GM23338 (cell line): ENCODE measurements around the gene NHSL1. TPM values are rescaled to one million over a fixed set of nuclear protein-coding genes. Genes with fewer than 3 reads are reported as not detected.

ENCODE experiments used
- ATAC-seq: fragments of 200-7000 bp; cut with Tn5 transposase; 3 replicates; pipeline ENCODE4 v1.9.1; 2020
- DNase-seq: peaks from one replicate; pipeline ENCODE4 v3.0.0-alpha.2; 2015; ENCODE audit warnings: low spot score
- H2AFZ ChIP-seq: fragments of 200-600 bp; sonication (generic); 2 replicates; pipeline ENCODE4 v1.8.0; 2016; ENCODE audit warnings: antibody characterized with exemption, mild to moderate bottlenecking, moderate library complexity
- H3F3A ChIP-seq: fragments of 200-600 bp; sonication (generic); replicated peaks from 2 replicates; pipeline ENCODE4 v1.8.0; 2017; ENCODE audit warnings: antibody characterized with exemption, mixed run types, low read depth
- H3K27ac ChIP-seq: fragments of 200-600 bp; sonication (generic); 2 replicates; pipeline ENCODE4 v1.6.1; 2016; ENCODE audit warnings: low read depth
- H3K27me3 ChIP-seq: fragments of 200-600 bp; sonication (generic); 2 replicates; pipeline ENCODE4 v1.8.0; 2016; ENCODE audit warnings: mild to moderate bottlenecking, mixed run types, moderate library complexity; ENCODE audit not compliant: insufficient read depth
- H3K36me3 ChIP-seq: fragments of 200-600 bp; sonication (generic); 2 replicates; pipeline ENCODE4 v1.8.0; 2016; ENCODE audit warnings: mild to moderate bottlenecking; ENCODE audit not compliant: insufficient read depth
- H3K4me1 ChIP-seq: fragments of 200-600 bp; sonication (generic); 2 replicates; pipeline ENCODE4 v1.8.0; 2016; ENCODE audit warnings: mild to moderate bottlenecking, moderate library complexity; ENCODE audit not compliant: insufficient read depth
- H3K4me2 ChIP-seq: fragments of 200-600 bp; sonication (generic); 2 replicates; pipeline ENCODE4 v1.7.1; 2017; ENCODE audit warnings: mixed run types
- H3K4me3 ChIP-seq: fragments of 200-600 bp; sonication (generic); 2 replicates; pipeline ENCODE4 v1.6.1; 2016; ENCODE audit warnings: mixed run types
- H3K79me2 ChIP-seq: fragments of 200-600 bp; sonication (generic); replicated peaks from 2 replicates; pipeline ENCODE4 v1.8.0; 2017; ENCODE audit warnings: mild to moderate bottlenecking; ENCODE audit not compliant: insufficient read depth
- H3K9me2 ChIP-seq: fragments of 200-600 bp; sonication (generic); 2 replicates; pipeline ENCODE4 v1.8.0; 2017; ENCODE audit not compliant: insufficient read depth
- H4K20me1 ChIP-seq: fragments of 200-600 bp; sonication (generic); replicated peaks from 2 replicates; pipeline ENCODE4 v1.8.0; 2017; ENCODE audit warnings: mild to moderate bottlenecking; ENCODE audit not compliant: insufficient read depth
- H3K27ac Mint-ChIP-seq: 2 replicates; pipeline ENCODE4 v1.8.0; 2020; ENCODE audit warnings: inconsistent platforms, mild to moderate bottlenecking, moderate library complexity, mixed read lengths
- H3K27me3 Mint-ChIP-seq: 3 replicates; pipeline ENCODE4 v1.8.0; 2022; ENCODE audit warnings: low read depth, mild to moderate bottlenecking, moderate library complexity, mixed read lengths, inconsistent platforms; ENCODE audit not compliant: insufficient read depth, poor library complexity
- H3K36me3 Mint-ChIP-seq: 3 replicates; pipeline ENCODE4 v1.8.0; 2021; ENCODE audit warnings: low read depth, mild to moderate bottlenecking, inconsistent platforms, moderate library complexity, mixed read lengths
- H3K4me1 Mint-ChIP-seq: 3 replicates; pipeline ENCODE4 v1.8.0; 2020; ENCODE audit warnings: mild to moderate bottlenecking, inconsistent platforms, mixed read lengths
- H3K4me3 Mint-ChIP-seq: 3 replicates; pipeline ENCODE4 v1.8.0; 2021; ENCODE audit warnings: moderate library complexity, mild to moderate bottlenecking, inconsistent platforms, mixed read lengths
- H3K9me3 Mint-ChIP-seq: 3 replicates; pipeline ENCODE4 v1.8.0; 2020; ENCODE audit warnings: moderate library complexity, mild to moderate bottlenecking, inconsistent platforms, mixed read lengths
- CREB1 ChIP-seq: fragments of 250-450 bp; sonication (Bioruptor Pico); IDR thresholded peaks from 2 replicates; pipeline ENCODE4 v1.5.0; 2020; ENCODE audit warnings: low read depth, mild to moderate bottlenecking, moderate library complexity
- NANOG ChIP-seq: IDR thresholded peaks from 2 replicates; pipeline ENCODE4 v1.6.1; 2016; ENCODE audit warnings: antibody characterized with exemption, borderline replicate concordance
- POLR2AphosphoS5 ChIP-seq: IDR thresholded peaks from 2 replicates; pipeline ENCODE4 v1.6.1; 2016; ENCODE audit warnings: antibody characterized with exemption, low read depth
- STAT1 ChIP-seq: IDR thresholded peaks from one replicate; pipeline ENCODE4 v1.6.1; 2016; ENCODE audit warnings: antibody characterized with exemption; ENCODE audit not compliant: unreplicated experiment
- ZNF114 ChIP-seq: fragments of 250-450 bp; sonication (Bioruptor Pico); IDR thresholded peaks from 2 replicates; pipeline ENCODE4 v1.5.0; 2020; ENCODE audit warnings: mild to moderate bottlenecking, moderate library complexity
- ZNF331 ChIP-seq: fragments of 250-450 bp; sonication (Bioruptor Pico); IDR thresholded peaks from 2 replicates; pipeline ENCODE4 v1.5.0; 2020; ENCODE audit warnings: low read depth, mild to moderate bottlenecking, moderate library complexity
- polyA plus RNA-seq: library from polyadenylated mRNA; unstranded; fragments of >200 nt; fragmentation: Nextera tagmentation; extraction: Ambion mirVana; gene quantifications from 2 replicates; pipeline ENCODE4 v1.2.1, GENCODE V29; 2016
- total RNA-seq: library from RNA; depleted of rRNA; stranded (reverse); fragments of >200 nt; shearing (Covaris generic); gene quantifications from 2 replicates; pipeline ENCODE4 v1.2.3, GENCODE V29; 2014
- TF ChIP-seq, protein P1 (sequence below): IDR thresholded peaks from 2 replicates; pipeline ENCODE4 v1.6.1; 2016; ENCODE audit warnings: antibody characterized with exemption
- TF ChIP-seq, protein P2 (sequence below), 2 experiments: fragments of 200-600 bp in 1 of 2; sonication (generic) in 1 of 2; conservative IDR thresholded peaks; 2 replicates each; pipeline versions ENCODE4 v1.5.1 to v1.6.1; 2016 to 2017; ENCODE audit warnings: antibody characterized with exemption in 2 of 2, low read depth in 2 of 2, mild to moderate bottlenecking in 2 of 2, moderate library complexity in 1 of 2
- TF ChIP-seq, protein P3 (sequence below): IDR thresholded peaks from one replicate; pipeline ENCODE4 v1.6.1; 2018; ENCODE audit warnings: antibody characterized with exemption; ENCODE audit not compliant: unreplicated experiment
- TF ChIP-seq, protein P4 (sequence below): fragments of 250-450 bp; sonication (Bioruptor Pico); IDR thresholded peaks from 2 replicates; pipeline ENCODE4 v1.5.0; 2020; ENCODE audit warnings: mild to moderate bottlenecking, moderate library complexity

NHSL1 gene
- total and polyA plus RNA-seq, 2 experiments from 2014 or later: 11.2 to 24.5 TPM

DNA sequence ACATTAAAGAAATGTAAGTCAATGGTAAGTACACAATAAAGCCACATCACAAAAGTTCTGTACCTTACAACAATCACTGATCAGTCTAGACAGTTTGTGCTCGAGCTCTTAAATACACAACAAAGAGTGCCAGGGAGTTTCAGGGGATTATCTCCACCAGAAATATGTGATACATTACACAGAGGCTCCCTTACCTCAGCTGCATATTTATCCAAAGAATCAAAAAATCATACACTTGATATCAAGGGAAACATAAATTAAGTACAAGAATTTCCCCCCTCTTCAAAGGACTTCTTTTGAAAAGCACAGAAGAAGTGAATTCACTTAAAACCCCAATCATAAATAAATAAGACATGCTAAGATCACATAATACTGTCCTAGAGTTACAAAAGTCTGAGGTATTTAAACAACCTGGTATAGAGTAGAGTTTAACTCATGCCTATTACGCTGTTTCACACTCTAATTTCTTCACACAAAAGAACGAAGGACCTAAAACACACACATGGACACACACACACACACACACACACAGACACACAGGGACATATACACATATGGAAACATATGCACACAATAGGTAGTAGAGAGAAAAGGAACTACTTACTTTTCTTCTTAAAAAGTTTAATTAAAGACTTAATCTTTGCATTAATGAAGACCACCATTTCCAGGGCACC, 528 bp downstream of the NHSL1 start:
- peaks cover 54% of the 10 kb centered on the region for H3K4me1 ChIP-seq
- peaks cover 17% of the 10 kb centered on the region for H3K36me3 Mint-ChIP-seq
- H3K27me3 Mint-ChIP-seq: peaks cover 4% of the 10 kb centered on the region
- peaks cover 62% of the 10 kb centered on the region for H3K4me1 Mint-ChIP-seq
- peak overlapping the region; percentile 74; the same call in 1 of the 2 replicates for H3K27ac ChIP-seq
- ATAC-seq: no peak
- no peaks in the 10 kb centered on the region for H3K36me3 ChIP-seq
- peak overlapping the region; percentile 48 for H3K4me2 ChIP-seq
- no peaks in the 10 kb centered on the region for H4K20me1 ChIP-seq
- H3K79me2 ChIP-seq: peaks cover 28% of the 10 kb centered on the region
- H3K27me3 ChIP-seq: no peaks in the 10 kb centered on the region
- no peak for DNase-seq
- H3F3A ChIP-seq: no peaks in the 10 kb centered on the region
- peak overlapping the region; percentile 93 for H3K27ac Mint-ChIP-seq
- H3K9me3 Mint-ChIP-seq: no peaks in the 10 kb centered on the region
- H3K4me3 ChIP-seq: peak overlapping the region; percentile 32
- no peak overlapping the region for H2AFZ ChIP-seq
- TF ChIP-seq, protein P1, sequence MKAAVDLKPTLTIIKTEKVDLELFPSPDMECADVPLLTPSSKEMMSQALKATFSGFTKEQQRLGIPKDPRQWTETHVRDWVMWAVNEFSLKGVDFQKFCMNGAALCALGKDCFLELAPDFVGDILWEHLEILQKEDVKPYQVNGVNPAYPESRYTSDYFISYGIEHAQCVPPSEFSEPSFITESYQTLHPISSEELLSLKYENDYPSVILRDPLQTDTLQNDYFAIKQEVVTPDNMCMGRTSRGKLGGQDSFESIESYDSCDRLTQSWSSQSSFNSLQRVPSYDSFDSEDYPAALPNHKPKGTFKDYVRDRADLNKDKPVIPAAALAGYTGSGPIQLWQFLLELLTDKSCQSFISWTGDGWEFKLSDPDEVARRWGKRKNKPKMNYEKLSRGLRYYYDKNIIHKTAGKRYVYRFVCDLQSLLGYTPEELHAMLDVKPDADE: no peak
- no peak for TF ChIP-seq CREB1 (CRISPR knock-in tag)
- TF ChIP-seq, protein P2, sequence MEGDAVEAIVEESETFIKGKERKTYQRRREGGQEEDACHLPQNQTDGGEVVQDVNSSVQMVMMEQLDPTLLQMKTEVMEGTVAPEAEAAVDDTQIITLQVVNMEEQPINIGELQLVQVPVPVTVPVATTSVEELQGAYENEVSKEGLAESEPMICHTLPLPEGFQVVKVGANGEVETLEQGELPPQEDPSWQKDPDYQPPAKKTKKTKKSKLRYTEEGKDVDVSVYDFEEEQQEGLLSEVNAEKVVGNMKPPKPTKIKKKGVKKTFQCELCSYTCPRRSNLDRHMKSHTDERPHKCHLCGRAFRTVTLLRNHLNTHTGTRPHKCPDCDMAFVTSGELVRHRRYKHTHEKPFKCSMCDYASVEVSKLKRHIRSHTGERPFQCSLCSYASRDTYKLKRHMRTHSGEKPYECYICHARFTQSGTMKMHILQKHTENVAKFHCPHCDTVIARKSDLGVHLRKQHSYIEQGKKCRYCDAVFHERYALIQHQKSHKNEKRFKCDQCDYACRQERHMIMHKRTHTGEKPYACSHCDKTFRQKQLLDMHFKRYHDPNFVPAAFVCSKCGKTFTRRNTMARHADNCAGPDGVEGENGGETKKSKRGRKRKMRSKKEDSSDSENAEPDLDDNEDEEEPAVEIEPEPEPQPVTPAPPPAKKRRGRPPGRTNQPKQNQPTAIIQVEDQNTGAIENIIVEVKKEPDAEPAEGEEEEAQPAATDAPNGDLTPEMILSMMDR (conservative IDR thresholded peaks at IDR 0.05; ENCODE audit: low read depth in 2 of 2): no peak
- TF ChIP-seq, protein P3, sequence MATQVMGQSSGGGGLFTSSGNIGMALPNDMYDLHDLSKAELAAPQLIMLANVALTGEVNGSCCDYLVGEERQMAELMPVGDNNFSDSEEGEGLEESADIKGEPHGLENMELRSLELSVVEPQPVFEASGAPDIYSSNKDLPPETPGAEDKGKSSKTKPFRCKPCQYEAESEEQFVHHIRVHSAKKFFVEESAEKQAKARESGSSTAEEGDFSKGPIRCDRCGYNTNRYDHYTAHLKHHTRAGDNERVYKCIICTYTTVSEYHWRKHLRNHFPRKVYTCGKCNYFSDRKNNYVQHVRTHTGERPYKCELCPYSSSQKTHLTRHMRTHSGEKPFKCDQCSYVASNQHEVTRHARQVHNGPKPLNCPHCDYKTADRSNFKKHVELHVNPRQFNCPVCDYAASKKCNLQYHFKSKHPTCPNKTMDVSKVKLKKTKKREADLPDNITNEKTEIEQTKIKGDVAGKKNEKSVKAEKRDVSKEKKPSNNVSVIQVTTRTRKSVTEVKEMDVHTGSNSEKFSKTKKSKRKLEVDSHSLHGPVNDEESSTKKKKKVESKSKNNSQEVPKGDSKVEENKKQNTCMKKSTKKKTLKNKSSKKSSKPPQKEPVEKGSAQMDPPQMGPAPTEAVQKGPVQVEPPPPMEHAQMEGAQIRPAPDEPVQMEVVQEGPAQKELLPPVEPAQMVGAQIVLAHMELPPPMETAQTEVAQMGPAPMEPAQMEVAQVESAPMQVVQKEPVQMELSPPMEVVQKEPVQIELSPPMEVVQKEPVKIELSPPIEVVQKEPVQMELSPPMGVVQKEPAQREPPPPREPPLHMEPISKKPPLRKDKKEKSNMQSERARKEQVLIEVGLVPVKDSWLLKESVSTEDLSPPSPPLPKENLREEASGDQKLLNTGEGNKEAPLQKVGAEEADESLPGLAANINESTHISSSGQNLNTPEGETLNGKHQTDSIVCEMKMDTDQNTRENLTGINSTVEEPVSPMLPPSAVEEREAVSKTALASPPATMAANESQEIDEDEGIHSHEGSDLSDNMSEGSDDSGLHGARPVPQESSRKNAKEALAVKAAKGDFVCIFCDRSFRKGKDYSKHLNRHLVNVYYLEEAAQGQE: no peak
- TF ChIP-seq, protein P4, sequence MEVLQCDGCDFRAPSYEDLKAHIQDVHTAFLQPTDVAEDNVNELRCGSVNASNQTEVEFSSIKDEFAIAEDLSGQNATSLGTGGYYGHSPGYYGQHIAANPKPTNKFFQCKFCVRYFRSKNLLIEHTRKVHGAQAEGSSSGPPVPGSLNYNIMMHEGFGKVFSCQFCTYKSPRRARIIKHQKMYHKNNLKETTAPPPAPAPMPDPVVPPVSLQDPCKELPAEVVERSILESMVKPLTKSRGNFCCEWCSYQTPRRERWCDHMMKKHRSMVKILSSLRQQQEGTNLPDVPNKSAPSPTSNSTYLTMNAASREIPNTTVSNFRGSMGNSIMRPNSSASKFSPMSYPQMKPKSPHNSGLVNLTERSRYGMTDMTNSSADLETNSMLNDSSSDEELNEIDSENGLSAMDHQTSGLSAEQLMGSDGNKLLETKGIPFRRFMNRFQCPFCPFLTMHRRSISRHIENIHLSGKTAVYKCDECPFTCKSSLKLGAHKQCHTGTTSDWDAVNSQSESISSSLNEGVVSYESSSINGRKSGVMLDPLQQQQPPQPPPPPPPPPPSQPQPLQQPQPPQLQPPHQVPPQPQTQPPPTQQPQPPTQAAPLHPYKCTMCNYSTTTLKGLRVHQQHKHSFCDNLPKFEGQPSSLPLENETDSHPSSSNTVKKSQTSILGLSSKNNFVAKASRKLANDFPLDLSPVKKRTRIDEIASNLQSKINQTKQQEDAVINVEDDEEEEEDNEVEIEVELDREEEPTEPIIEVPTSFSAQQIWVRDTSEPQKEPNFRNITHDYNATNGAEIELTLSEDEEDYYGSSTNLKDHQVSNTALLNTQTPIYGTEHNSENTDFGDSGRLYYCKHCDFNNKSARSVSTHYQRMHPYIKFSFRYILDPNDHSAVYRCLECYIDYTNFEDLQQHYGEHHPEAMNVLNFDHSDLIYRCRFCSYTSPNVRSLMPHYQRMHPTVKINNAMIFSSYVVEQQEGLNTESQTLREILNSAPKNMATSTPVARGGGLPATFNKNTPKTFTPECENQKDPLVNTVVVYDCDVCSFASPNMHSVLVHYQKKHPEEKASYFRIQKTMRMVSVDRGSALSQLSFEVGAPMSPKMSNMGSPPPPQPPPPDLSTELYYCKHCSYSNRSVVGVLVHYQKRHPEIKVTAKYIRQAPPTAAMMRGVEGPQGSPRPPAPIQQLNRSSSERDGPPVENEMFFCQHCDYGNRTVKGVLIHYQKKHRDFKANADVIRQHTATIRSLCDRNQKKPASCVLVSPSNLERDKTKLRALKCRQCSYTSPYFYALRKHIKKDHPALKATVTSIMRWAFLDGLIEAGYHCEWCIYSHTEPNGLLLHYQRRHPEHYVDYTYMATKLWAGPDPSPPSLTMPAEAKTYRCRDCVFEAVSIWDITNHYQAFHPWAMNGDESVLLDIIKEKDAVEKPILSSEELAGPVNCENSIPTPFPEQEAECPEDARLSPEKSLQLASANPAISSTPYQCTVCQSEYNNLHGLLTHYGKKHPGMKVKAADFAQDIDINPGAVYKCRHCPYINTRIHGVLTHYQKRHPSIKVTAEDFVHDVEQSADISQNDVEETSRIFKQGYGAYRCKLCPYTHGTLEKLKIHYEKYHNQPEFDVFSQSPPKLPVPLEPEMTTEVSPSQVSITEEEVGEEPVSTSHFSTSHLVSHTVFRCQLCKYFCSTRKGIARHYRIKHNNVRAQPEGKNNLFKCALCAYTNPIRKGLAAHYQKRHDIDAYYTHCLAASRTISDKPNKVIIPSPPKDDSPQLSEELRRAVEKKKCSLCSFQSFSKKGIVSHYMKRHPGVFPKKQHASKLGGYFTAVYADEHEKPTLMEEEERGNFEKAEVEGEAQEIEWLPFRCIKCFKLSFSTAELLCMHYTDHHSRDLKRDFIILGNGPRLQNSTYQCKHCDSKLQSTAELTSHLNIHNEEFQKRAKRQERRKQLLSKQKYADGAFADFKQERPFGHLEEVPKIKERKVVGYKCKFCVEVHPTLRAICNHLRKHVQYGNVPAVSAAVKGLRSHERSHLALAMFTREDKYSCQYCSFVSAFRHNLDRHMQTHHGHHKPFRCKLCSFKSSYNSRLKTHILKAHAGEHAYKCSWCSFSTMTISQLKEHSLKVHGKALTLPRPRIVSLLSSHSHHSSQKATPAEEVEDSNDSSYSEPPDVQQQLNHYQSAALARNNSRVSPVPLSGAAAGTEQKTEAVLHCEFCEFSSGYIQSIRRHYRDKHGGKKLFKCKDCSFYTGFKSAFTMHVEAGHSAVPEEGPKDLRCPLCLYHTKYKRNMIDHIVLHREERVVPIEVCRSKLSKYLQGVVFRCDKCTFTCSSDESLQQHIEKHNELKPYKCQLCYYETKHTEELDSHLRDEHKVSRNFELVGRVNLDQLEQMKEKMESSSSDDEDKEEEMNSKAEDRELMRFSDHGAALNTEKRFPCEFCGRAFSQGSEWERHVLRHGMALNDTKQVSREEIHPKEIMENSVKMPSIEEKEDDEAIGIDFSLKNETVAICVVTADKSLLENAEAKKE (CRISPR knock-in tag): no peak
- TF ChIP-seq ZNF114 (CRISPR knock-in tag): no peak
- no peak for TF ChIP-seq POLR2AphosphoS5
- no peak for TF ChIP-seq ZNF331 (CRISPR knock-in tag)
- no peak for TF ChIP-seq STAT1
- TF ChIP-seq NANOG: no peak
- peak overlapping the region; percentile 70 for H3K4me3 Mint-ChIP-seq
- H3K9me2 ChIP-seq: no peaks in the 10 kb centered on the region
